Neural cell (in vitro differentiated cells): ENCODE measurements around the gene ADSS2. TPM values are rescaled to one million over a fixed set of nuclear protein-coding genes. Genes with fewer than 3 reads are reported as not detected.

Source experiments
- H2AFZ ChIP-seq: fragments of 200-600, 300-800 bp; sonication (generic), shearing (Covaris generic); 2 replicates; pipeline ENCODE4 v1.6.0; 2014; ENCODE audit warnings: low read depth, mild to moderate bottlenecking, antibody characterized with exemption, low read length, moderate library complexity
- H3F3A ChIP-seq: fragments of 200-600 bp; shearing (Covaris generic); 2 replicates; pipeline ENCODE4 v1.6.1; 2016; ENCODE audit warnings: mild to moderate bottlenecking, moderate library complexity, mixed read lengths, antibody characterized with exemption, low read length; ENCODE audit not compliant: insufficient read depth, poor library complexity, severe bottlenecking
- H3K27ac ChIP-seq: fragments of 200-600, 300-800 bp; sonication (generic), shearing (Covaris generic); 2 replicates; pipeline ENCODE4 v1.5.1; 2014; ENCODE audit warnings: mild to moderate bottlenecking, low read length, moderate library complexity
- H3K27me3 ChIP-seq: fragments of 300-800, 200-600 bp; sonication (generic), shearing (Covaris generic); 2 replicates; pipeline ENCODE4 v1.6.0; 2014; ENCODE audit warnings: mild to moderate bottlenecking, low read depth, low read length, moderate library complexity; ENCODE audit not compliant: insufficient read depth
- H3K36me3 ChIP-seq: fragments of 300-800, 200-600 bp; sonication (generic), shearing (Covaris generic); 2 replicates; pipeline ENCODE4 v1.5.1; 2014; ENCODE audit warnings: mild to moderate bottlenecking, antibody characterized with exemption, low read length, moderate library complexity; ENCODE audit not compliant: insufficient read depth
- H3K4me2 ChIP-seq: fragments of 300-800, 200-600 bp; sonication (generic), shearing (Covaris generic); 2 replicates; pipeline ENCODE4 v1.6.0; 2014; ENCODE audit warnings: mild to moderate bottlenecking, low read length
- H3K4me3 ChIP-seq: fragments of 300-800, 200-600 bp; sonication (generic), shearing (Covaris generic); 2 replicates; pipeline ENCODE4 v1.5.1; 2014; ENCODE audit warnings: mild to moderate bottlenecking, low read length, moderate library complexity
- H3K79me2 ChIP-seq: fragments of 200-600 bp; shearing (Covaris generic); replicated peaks from 2 replicates; pipeline ENCODE4 v1.6.0; 2014; ENCODE audit warnings: mild to moderate bottlenecking, low read length, moderate library complexity; ENCODE audit not compliant: insufficient read depth
- H3K9ac ChIP-seq: fragments of 300-800, 200-600 bp; sonication (generic), shearing (Covaris generic); 2 replicates; pipeline ENCODE4 v1.6.1; 2016; ENCODE audit warnings: mild to moderate bottlenecking, low read length, mixed read lengths
- H3K9me2 ChIP-seq: fragments of 200-600 bp; shearing (Covaris generic); 2 replicates; pipeline ENCODE4 v1.6.1; 2016; ENCODE audit warnings: mild to moderate bottlenecking, low read length, mixed read lengths; ENCODE audit not compliant: insufficient read depth
- H3K9me3 ChIP-seq: fragments of 200-600, 300-800 bp; sonication (generic), shearing (Covaris generic); 2 replicates; pipeline ENCODE4 v1.6.1; 2016; ENCODE audit warnings: mild to moderate bottlenecking, mixed run types, low read length, moderate library complexity, mixed read lengths
- H4K20me1 ChIP-seq: fragments of 200-600 bp; shearing (Covaris generic); 2 replicates; pipeline ENCODE4 v1.6.1; 2016; ENCODE audit warnings: mild to moderate bottlenecking, mixed run types; ENCODE audit not compliant: insufficient read depth
- EP300 ChIP-seq: fragments of 450-650 bp; conservative IDR thresholded peaks from 2 replicates; pipeline ENCODE4 v1.6.1; 2014; ENCODE audit warnings: antibody characterized with exemption, mild to moderate bottlenecking, moderate library complexity; ENCODE audit not compliant: poor library complexity, severe bottlenecking
- EZH2 ChIP-seq: fragments of 200-600, 300-800 bp; shearing (Covaris generic), sonication (generic); IDR thresholded peaks from 2 replicates; pipeline ENCODE4 v1.6.1; 2014; ENCODE audit warnings: antibody characterized with exemption, low read length, borderline replicate concordance, mild to moderate bottlenecking; ENCODE audit not compliant: insufficient read depth, poor library complexity, severe bottlenecking
- MXI1 ChIP-seq: fragments of 450-650 bp; conservative IDR thresholded peaks from 2 replicates; pipeline ENCODE4 v1.6.1; 2014; ENCODE audit warnings: antibody characterized with exemption, mild to moderate bottlenecking; ENCODE audit not compliant: poor library complexity, severe bottlenecking
- POLR2AphosphoS5 ChIP-seq: IDR thresholded peaks from 2 replicates; pipeline ENCODE4 v1.6.1; 2012
- RAD21 ChIP-seq: fragments of 450-650 bp; conservative IDR thresholded peaks from 2 replicates; pipeline ENCODE4 v1.6.1; 2014; ENCODE audit warnings: antibody characterized with exemption, mild to moderate bottlenecking, moderate library complexity
- SMC3 ChIP-seq: fragments of 450-650 bp; conservative IDR thresholded peaks from 2 replicates; pipeline ENCODE4 v1.6.1; 2014; ENCODE audit warnings: antibody characterized with exemption, mild to moderate bottlenecking, moderate library complexity; ENCODE audit not compliant: poor library complexity
- TAF1 ChIP-seq: IDR thresholded peaks from 2 replicates; pipeline ENCODE4 v1.6.1; 2012; ENCODE audit warnings: low read depth
- polyA plus RNA-seq: library from polyadenylated mRNA; depleted of rRNA; stranded (reverse); fragments of >200 nt; gene quantifications from 2 replicates; pipeline ENCODE4 v1.2.3, GENCODE V29; 2014
- TF ChIP-seq, protein P1 (sequence below): IDR thresholded peaks from 2 replicates; pipeline ENCODE4 v1.6.1; 2012; ENCODE audit warnings: borderline replicate concordance
- TF ChIP-seq, protein P2 (sequence below): fragments of 450-650 bp; IDR thresholded peaks from 2 replicates; pipeline ENCODE4 v1.5.1; 2014; ENCODE audit warnings: antibody characterized with exemption, mild to moderate bottlenecking, moderate library complexity; ENCODE audit not compliant: poor library complexity, severe bottlenecking

ADSS2 gene
- polyA plus RNA-seq, 1 donor from 2014 or later: 86.1 TPM

- H3K4me2 ChIP-seq: no peak overlapping the region
- H3K27me3 ChIP-seq: no peaks in the 10 kb centered on the region
- no peak overlapping the region for H3K27ac ChIP-seq
- H3F3A ChIP-seq: no peaks in the 10 kb centered on the region
- no peaks in the 10 kb centered on the region for H3K9me3 ChIP-seq
- H3K9ac ChIP-seq: no peak overlapping the region
- TF ChIP-seq, protein P1, sequence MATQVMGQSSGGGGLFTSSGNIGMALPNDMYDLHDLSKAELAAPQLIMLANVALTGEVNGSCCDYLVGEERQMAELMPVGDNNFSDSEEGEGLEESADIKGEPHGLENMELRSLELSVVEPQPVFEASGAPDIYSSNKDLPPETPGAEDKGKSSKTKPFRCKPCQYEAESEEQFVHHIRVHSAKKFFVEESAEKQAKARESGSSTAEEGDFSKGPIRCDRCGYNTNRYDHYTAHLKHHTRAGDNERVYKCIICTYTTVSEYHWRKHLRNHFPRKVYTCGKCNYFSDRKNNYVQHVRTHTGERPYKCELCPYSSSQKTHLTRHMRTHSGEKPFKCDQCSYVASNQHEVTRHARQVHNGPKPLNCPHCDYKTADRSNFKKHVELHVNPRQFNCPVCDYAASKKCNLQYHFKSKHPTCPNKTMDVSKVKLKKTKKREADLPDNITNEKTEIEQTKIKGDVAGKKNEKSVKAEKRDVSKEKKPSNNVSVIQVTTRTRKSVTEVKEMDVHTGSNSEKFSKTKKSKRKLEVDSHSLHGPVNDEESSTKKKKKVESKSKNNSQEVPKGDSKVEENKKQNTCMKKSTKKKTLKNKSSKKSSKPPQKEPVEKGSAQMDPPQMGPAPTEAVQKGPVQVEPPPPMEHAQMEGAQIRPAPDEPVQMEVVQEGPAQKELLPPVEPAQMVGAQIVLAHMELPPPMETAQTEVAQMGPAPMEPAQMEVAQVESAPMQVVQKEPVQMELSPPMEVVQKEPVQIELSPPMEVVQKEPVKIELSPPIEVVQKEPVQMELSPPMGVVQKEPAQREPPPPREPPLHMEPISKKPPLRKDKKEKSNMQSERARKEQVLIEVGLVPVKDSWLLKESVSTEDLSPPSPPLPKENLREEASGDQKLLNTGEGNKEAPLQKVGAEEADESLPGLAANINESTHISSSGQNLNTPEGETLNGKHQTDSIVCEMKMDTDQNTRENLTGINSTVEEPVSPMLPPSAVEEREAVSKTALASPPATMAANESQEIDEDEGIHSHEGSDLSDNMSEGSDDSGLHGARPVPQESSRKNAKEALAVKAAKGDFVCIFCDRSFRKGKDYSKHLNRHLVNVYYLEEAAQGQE: no peak
- TF ChIP-seq TAF1 (no peak), POLR2AphosphoS5 (no peak), EZH2 (no peak), MXI1 (no peak), RAD21 (no peak), SMC3 (no peak), EP300 (no peak)
- TF ChIP-seq, protein P2, sequence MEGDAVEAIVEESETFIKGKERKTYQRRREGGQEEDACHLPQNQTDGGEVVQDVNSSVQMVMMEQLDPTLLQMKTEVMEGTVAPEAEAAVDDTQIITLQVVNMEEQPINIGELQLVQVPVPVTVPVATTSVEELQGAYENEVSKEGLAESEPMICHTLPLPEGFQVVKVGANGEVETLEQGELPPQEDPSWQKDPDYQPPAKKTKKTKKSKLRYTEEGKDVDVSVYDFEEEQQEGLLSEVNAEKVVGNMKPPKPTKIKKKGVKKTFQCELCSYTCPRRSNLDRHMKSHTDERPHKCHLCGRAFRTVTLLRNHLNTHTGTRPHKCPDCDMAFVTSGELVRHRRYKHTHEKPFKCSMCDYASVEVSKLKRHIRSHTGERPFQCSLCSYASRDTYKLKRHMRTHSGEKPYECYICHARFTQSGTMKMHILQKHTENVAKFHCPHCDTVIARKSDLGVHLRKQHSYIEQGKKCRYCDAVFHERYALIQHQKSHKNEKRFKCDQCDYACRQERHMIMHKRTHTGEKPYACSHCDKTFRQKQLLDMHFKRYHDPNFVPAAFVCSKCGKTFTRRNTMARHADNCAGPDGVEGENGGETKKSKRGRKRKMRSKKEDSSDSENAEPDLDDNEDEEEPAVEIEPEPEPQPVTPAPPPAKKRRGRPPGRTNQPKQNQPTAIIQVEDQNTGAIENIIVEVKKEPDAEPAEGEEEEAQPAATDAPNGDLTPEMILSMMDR: no peak
- no peaks in the 10 kb centered on the region for H3K9me2 ChIP-seq
- no peaks in the 10 kb centered on the region for H3K36me3 ChIP-seq
- no peaks in the 10 kb centered on the region for H4K20me1 ChIP-seq
- no peak overlapping the region for H3K4me3 ChIP-seq
- no peak overlapping the region for H2AFZ ChIP-seq
- H3K79me2 ChIP-seq: no peaks in the 10 kb centered on the region
Measured at GRCh38 chr1:244429818-244430217, 21.9 kb downstream of the ADSS2 start.

DNA sequence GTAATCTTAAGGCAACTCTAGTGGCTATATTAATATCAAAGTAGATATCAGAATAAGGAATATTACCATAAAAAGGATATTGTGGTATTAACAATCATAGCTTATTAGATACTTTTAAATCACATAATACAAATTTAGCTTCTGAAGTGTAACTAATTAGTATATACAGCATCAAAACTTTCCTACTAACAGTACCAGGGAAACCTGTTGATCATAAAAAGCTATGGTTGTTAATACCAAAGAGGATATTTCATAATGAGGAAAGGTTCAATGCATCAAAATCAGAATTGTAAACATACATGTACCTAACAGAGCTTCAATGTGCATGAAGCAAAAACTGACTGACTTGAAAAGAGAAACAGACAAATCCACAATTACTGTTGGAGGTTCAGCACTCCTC, 24.1 kb downstream of the ADSS2 start:
- Histone ChIP-seq H3F3A (no peaks in the 10 kb centered on the region), H3K9ac (no peak overlapping the region), H3K27ac (no peak overlapping the region), H3K27me3 (no peaks in the 10 kb centered on the region), H2AFZ (no peak overlapping the region), H3K79me2 (no peaks in the 10 kb centered on the region), H3K9me2 (no peaks in the 10 kb centered on the region), H3K36me3 (peaks cover 8% of the 10 kb centered on the region), H3K4me3 (no peak overlapping the region), H3K4me2 (no peak overlapping the region), H3K9me3 (no peaks in the 10 kb centered on the region), H4K20me1 (no peaks in the 10 kb centered on the region)
- no peak for TF ChIP-seq TAF1
- no peak for TF ChIP-seq POLR2AphosphoS5
- no peak for TF ChIP-seq SMC3
- TF ChIP-seq, protein P2: no peak
- no peak for TF ChIP-seq EZH2
- TF ChIP-seq, protein P1: no peak
- no peak for TF ChIP-seq RAD21
- TF ChIP-seq MXI1: no peak
- TF ChIP-seq EP300: no peak
